Hindlimb muscle (tissue), 1 donor: ENCODE data around the gene DYRK3. TPM values are rescaled to one million over a fixed set of nuclear protein-coding genes. Genes with fewer than 3 reads are reported as not detected.

Source experiments
- DNase-seq: peaks from one replicate; pipeline ENCODE4 v3.0.0-alpha.2; 2013
- polyA plus RNA-seq: library from polyadenylated mRNA; unstranded; fragments of 120-200 nt; gene quantifications from one replicate; pipeline ENCODE4 v1.2.1, GENCODE V29; 2013; ENCODE audit not compliant: insufficient read length

The DYRK3 gene
- polyA plus RNA-seq, 1 donor = 3.9 TPM

- no peak for DNase-seq
These were observed 27.2 kb downstream of the DYRK3 start for GRCh38 chr1:206662396-206663092.

DNA sequence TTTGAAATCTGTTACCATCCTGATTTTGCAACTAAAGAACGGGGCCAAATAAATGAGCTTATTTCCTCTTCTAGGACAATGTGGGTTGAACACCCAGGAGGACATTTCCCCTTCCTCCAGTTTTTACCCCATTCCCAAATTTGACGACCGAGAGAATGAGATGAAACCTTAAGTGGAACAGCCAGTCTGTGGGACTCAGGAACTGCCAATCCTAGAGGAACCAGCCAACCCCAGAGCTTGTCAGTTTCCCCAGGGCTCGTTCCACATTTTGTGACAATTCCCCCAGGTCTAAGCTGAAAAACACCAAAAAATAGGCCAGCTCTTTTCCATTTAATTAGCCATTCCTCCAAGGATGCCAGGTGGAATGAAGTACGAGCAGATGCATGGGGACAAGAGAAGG, 28.0 kb downstream of the DYRK3 start:
- no peak for DNase-seq

DNA sequence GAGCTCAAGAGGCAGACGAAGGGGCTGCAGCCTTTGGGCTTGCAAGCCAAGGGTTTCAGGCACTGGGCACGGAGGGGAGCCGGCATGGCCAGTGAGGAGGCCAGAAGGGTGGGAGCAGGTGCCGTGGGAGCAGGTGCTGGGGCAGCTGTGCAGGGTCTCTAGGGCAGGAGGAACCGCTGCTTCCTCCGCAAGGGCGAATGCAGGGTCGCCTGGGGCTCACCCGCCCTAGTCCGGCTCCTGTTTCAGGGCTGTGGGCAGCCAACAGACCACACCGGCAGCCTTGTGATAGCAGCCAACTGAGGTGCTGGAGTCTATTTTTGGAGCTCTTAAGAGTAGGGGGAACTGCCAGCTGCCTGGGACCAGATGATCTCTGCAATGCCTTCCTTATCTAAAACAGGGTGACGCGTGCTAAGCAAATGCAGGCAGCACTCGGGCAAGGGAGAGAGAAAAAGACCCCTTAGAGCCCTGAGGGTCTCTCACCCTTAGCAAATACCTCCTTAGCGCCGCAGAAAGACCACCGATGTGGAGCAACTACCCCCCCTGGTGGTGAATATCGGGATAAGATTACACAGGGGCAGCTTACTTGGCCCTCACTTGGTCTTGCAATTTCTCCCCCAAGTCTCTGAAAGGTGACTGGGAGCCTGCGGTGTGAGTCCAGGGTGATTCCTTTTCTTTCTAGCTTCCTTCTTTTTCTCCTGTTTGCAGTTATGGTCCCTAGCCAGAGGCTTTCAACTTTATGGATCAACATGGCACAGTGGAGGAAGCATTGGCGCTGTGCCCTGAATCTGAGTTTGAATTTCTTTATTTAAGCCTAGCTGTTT, 28.7 kb downstream of the DYRK3 start:
- DNase-seq = peak; percentile 69

DNA sequence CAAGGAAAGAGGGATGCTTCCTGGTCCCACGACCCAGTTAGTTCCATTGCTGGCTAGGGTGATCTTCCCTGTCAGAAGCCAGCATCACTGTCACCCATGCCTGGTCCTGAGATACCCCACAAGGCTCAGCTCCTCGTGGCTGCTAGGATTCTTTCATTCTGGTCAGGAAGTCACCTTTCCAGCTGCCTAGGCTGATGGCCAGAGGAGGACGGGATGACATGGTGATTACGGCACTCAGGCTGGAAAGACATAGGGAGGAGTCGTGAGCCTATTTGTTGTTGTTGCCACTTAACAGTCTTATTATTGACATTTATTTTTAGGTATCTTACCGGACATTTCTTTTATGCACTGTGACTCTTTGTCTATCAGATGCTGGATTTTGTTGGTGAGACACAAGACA, 29.4 kb downstream of the DYRK3 start:
- no peak for DNase-seq

DNA sequence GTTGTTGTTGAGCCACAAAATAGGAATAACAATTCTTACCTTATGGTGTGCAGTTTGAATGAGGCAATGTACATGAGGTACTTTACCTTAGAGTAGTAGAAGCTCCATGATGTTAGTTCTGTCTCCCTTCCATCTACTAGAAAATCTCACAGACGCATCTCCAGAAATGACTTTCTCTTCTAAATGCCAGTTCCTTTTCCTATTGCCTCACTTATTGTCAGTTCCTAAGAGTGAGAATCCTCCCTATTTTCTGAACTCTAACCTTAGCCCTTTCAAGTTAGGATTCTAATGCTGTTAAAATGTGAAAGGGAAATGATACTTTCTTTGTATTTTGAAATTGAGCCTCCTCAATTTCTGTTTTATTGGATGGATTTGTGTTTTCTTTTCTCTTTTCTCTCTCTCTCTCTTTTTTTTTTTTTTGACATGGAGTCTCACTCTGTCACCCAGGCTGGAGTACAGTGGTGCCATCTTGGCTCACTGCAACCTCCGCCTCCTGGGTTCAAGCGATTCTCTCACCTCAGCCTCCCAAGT, 30.8 kb downstream of the DYRK3 start:
- no peak for DNase-seq

DNA sequence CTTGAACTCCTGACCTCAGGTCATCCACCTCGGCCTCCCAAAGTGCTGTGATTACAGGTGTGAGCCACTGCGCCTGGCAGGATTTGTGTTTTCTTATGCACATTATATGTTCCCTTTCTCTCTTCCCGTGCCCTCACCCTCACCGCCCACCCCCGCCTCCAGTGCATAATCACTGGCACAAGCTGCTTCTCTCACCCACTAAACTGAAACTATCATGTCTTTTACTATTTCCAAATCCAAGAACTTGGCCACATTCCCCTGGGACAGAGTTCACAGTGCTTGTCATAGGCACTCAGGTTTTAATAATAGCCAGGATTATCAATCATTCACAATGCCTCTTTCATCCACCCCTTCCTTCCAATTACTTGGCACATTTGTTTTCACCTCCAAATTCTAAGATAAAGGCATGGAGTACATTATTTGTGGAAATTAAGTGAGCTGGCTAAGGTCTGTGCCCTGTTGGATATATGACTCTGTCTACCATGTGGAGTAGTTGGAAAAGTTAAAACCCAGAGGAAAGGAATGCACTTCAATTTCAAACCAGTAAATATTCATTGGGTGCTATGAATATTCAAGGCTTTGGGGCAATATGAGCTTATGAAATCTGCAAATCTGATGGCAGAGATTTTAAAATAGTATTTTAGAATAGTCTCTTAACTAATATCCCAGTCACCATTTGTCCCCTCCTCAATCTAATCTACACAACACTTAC, 31.8 kb downstream of the DYRK3 start:
- DNase-seq = no peak

- no peak for DNase-seq
These were observed 33.0 kb downstream of the DYRK3 start for GRCh38 chr1:206668351-206668750.

DNA sequence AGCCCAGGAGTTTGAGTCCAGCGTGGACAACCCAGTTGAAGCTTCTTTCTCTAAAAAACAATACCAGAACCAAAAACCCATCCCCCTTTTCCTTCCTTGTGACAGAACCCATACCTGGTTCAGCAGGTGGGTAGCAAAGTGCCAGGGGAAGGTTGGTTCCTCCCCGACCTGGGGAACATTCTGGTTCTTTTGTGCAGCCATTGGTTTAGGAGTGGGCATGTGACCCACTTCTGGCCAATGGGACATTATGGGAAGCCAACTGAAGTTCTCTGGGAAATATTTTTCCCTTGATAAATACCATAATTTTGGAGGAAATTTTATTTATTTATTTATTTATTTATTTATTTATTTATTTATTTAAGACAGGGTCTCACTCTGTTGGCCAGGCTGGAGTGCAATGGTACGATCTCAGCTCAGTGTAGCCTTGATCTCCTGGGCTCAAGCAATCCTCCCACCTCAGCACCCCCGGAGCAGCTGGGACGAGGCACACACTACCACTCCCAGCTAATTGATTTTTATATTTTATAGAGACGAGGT, 33.6 kb downstream of the DYRK3 start:
- DNase-seq = no peak

DNA sequence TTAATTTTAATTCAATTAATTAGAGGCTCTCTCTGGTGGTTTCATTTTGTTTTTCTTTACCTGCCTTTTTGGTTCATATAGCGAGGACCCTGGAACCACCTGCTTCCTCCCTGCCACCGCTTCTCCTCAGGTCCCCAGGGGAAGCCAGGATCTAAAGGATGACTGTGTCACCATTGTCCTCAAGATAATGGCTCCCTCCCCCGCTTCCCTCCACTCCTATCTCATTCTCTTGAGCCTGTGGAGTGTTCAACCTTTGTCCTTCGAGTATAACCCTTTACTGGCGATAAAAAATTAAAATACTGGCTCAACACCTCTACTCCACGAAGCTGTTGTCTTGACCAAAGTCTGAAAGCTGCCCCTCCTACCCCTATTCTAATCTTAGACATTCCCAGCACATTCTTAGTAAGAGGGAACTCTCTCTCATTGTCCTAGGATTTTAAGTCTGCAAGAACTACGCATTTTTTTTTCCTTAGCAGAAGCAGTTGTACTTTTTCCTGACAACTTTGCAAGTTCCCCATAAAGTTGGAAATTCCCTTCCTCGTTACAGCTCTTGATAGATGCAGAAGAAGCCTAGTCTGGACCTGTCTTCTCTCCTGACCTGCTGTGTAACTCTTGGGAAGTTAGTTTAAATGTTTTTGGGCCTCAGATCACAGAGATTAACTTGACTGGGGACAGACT, 36.8 kb downstream of the DYRK3 start:
- no peak for DNase-seq

GRCh38 chr1:206672844-206673758, 37.8 kb downstream of the DYRK3 start:
- DNase-seq = no peak

DNA sequence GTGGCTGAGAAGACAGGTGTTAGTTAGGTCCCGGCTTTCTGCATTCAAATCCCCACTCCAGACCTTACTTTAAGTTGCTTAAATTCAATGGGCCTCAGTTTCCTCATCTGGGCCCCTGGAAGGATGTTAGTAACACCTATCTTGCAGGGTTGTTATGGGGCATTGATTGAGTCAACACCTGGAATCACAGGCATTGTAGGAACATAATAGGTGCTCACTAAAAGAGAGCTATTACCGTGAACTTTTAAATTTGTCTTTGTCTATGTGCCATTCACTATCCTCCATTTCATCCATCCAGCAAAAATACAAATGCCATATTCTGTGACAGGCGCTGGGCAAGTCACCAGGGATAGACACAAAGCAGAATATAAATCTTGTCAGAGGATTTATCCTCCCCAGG, 38.9 kb downstream of the DYRK3 start:
- DNase-seq = no peak

DNA sequence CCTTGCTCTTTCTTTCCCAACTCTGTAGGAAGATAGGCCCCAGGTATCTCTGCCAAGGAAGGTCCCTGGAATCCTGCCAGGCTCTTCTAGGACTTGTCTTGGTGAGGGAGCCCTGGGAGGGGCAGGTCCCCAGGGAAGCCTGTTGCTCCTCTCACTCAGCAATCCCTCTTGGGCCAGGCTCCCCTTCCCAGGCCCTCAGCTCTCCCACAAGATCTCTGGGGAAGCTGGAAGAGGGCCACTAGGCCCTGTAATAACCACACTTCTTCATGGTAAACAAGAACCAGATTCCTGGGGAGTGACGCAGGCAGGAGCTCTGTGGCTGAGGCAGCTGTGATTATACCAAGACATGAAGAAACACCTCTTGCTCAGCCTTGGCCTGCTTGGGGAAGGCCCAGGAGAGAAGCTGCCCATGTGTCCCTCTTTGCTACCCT, 39.4 kb downstream of the DYRK3 start:
- DNase-seq = no peak

- no peak for DNase-seq
These were observed 41.2 kb downstream of the DYRK3 start for GRCh38 chr1:206676499-206676898.

- DNase-seq = no peak
These were observed 43.2 kb downstream of the DYRK3 start for GRCh38 chr1:206678490-206678889.

- no peak for DNase-seq
These were observed 44.4 kb downstream of the DYRK3 start for GRCh38 chr1:206679738-206680211.

DNA sequence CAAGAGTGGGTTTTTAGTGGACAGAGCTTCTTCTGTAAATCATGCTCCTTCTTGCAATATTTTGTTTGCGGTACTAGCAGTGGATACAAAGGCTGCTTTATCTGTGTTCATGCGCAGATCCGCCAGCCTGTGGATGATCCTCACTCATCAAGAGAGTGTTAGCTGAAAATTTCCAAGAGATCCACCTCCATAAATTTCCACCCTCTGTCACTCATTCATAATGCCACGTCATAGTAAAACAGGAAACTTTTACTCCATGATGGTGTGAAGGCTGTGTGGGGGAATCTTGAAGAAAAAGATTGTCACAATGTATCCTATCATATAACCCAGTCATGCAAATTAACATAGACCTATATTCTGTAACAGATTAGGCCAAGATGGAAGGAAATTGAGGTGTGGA, 44.9 kb downstream of the DYRK3 start:
- no peak for DNase-seq

DNA sequence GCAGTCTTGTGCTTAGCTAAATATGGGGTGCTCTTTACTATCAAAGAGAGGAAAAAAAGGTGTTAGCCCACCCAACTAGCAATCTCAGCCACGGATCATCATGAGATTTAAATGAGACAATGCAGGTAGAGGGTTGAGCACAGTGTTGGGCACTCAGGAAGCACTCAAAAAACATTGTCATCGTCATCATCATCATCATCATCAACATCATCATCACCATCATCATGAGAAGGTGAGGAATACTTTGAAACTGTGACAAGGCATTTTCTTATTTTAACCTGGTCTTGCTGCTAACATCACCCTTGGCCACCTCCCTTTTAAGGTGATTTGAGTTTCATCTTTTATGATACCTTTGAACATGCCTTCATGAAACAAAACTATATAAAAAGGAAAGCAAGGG, 46.0 kb downstream of the DYRK3 start:
- DNase-seq = no peak

GRCh38 chr1:206682111-206682510, 46.8 kb downstream of the DYRK3 start:
- DNase-seq = no peak

DNA sequence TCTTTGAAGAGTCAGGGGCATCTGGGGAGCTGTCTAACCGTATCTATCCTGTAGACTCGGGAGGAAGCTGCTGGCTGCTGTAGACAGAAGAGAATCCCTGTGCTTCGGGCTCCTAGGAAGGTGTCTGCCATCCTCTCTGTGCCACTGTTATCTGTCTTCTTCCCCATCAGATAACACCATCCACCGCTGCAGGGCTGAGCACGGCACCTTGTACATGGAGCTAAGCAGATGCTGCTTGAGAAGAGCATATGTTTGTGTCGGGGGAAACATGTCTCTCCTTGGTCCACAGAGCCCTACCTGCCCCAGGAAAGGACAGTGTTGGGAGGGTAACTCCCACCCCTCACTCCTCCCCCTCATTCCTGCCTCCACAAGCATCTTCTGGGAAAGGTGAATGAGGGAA, 48.0 kb downstream of the DYRK3 start:
- no peak for DNase-seq

DNA sequence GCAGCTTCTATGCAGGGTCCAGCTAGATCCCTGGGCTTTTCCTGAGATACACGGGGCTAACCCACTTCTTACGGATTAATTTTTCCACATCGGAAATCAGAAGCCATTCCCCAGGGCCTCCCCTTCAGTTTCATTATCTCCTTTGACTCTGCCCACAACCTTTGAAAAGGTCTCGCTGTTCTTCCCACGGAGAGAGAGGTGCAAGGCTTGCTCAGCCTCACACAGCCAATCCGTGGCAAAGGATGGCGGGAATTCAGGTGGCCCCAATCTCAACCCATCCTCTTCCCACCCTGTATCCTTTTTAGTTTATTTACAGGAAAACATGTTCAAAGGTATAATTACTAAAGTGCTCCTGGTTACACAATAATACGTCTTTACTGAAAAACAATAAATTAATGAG, 48.7 kb downstream of the DYRK3 start:
- DNase-seq = no peak
